Liver (tissue), 3 donors: Measurements from ENCODE around the gene ZMAT5.

Experiments used
- CTCF ChIP-seq: fragments of 150-350 bp; IDR thresholded peaks from 2 replicates; pipeline ENCODE4 v1.5.1; 2017; ENCODE audit warnings: improper control_type of control experiment, low read depth, low read length; ENCODE audit not compliant: missing input control
- FOXA2 ChIP-seq: IDR thresholded peaks from 2 replicates; pipeline ENCODE4 v1.6.1; 2016; ENCODE audit warnings: antibody characterized with exemption
- RXRA ChIP-seq, 2 donors: IDR thresholded peaks; 2 replicates each; pipeline ENCODE4 v1.6.1; 2017 to 2018; ENCODE audit warnings: antibody characterized with exemption in 2 of 2, mild to moderate bottlenecking in 1 of 2
- donor health status: healthy.
- donor health status: healthy.

- TF ChIP-seq RXRA (IDR thresholded peaks at IDR 0.05) (no peak), CTCF (no peak), FOXA2 (no peak)
These were observed 16.0 kb downstream of the ZMAT5 start for GRCh38 chr22:29750559-29751538.
